ENCODE measurements around the gene ARHGAP44.

The ARHGAP44 gene

GRCh38 chr17:12961655-12962054, 172.4 kb downstream of the ARHGAP44 start:
- peaks cover 12 to 39% of the 10 kb centered on the region in 2 experiments; a peak in 2 of 3 replicates for H3K36me3 ChIP-seq (ENCODE audit: control insufficient read depth in 2 of 2, insufficient read depth in 1 of 2, low read length in 2 of 2)
- H3K4me3 ChIP-seq (ENCODE audit: low read depth, low read length), result no peak overlapping the region
- ChIA-PET POLR2A (no interaction called here), CTCF (interaction anchor here (0.6 kb wide), 1 partner anchor 222 kb away, joined by 4 read pairs; no protein-coding TSS in a partner anchor)
- no peak for TF ChIP-seq ZNF121 (tag by site-specific recombination; IDR thresholded peaks at IDR 0.05)
- TF ChIP-seq HIC1 (tag by site-specific recombination; IDR thresholded peaks at IDR 0.05), result no peak
- TF ChIP-seq ZNF362 (tag by site-specific recombination; IDR thresholded peaks at IDR 0.05), result no peak
- TF ChIP-seq ZNF571 (tag by site-specific recombination; IDR thresholded peaks at IDR 0.05), result no peak
- no peak for TF ChIP-seq KLF7 (tag by site-specific recombination; IDR thresholded peaks at IDR 0.05; ENCODE audit: borderline replicate concordance)
- no peak for TF ChIP-seq ZNF433 (tag by site-specific recombination; IDR thresholded peaks at IDR 0.05; ENCODE audit: low read depth)
- no peaks in the 10 kb centered on the region for H3K4me1 ChIP-seq (ENCODE audit: control insufficient read depth, insufficient read depth, low read length)
- no peak overlapping the region for H3K27ac ChIP-seq (ENCODE audit: extremely low read depth, low read depth, low read length)
- no peaks in the 10 kb centered on the region for H3K9me3 ChIP-seq (ENCODE audit: control insufficient read depth, insufficient read depth, low read depth, low read length)

GRCh38 chr17:12963505-12963904, 174.2 kb downstream of the ARHGAP44 start:
- no peak overlapping the region for H3K4me3 ChIP-seq (ENCODE audit: low read depth, low read length)
- no peak overlapping the region for H3K27ac ChIP-seq (ENCODE audit: extremely low read depth, low read depth, low read length)
- no peaks in the 10 kb centered on the region for H3K9me3 ChIP-seq (ENCODE audit: control insufficient read depth, insufficient read depth, low read depth, low read length)
- POLR2A ChIA-PET, result no interaction called here
- no peaks in the 10 kb centered on the region for H3K4me1 ChIP-seq (ENCODE audit: control insufficient read depth, insufficient read depth, low read length)
- CTCF ChIA-PET, result no interaction called here
- no peak for TF ChIP-seq ZNF133 (tag by site-specific recombination; IDR thresholded peaks at IDR 0.05)
- TF ChIP-seq ZNF549 (tag by site-specific recombination; IDR thresholded peaks at IDR 0.05), result no peak
- TF ChIP-seq ZNF530 (tag by site-specific recombination; IDR thresholded peaks at IDR 0.05; ENCODE audit: low read depth), result no peak
- TF ChIP-seq ZNF433 (tag by site-specific recombination; IDR thresholded peaks at IDR 0.05; ENCODE audit: low read depth), result no peak
- TF ChIP-seq REPIN1 (tag by site-specific recombination; IDR thresholded peaks at IDR 0.05; ENCODE audit: low read depth), result no peak
- TF ChIP-seq HIC1 (tag by site-specific recombination; IDR thresholded peaks at IDR 0.05), result no peak
- H3K36me3 ChIP-seq (ENCODE audit: control insufficient read depth in 2 of 2, insufficient read depth in 1 of 2, low read length in 2 of 2), result peaks cover 4 to 21% of the 10 kb centered on the region in 2 experiments; a peak in 2 of 3 replicates

GRCh38 chr17:12964162-12964561, 174.9 kb downstream of the ARHGAP44 start:
- H3K27ac ChIP-seq (ENCODE audit: extremely low read depth, low read depth, low read length), result no peak overlapping the region
- H3K36me3 ChIP-seq (ENCODE audit: control insufficient read depth in 2 of 2, insufficient read depth in 1 of 2, low read length in 2 of 2), result peaks cover 0 to 14% of the 10 kb centered on the region in 2 experiments; a peak in 2 of 3 replicates
- H3K4me1 ChIP-seq (ENCODE audit: control insufficient read depth, insufficient read depth, low read length), result no peaks in the 10 kb centered on the region
- H3K9me3 ChIP-seq (ENCODE audit: control insufficient read depth, insufficient read depth, low read depth, low read length), result no peaks in the 10 kb centered on the region
- H3K4me3 ChIP-seq (ENCODE audit: low read depth, low read length), result no peak overlapping the region
- POLR2A ChIA-PET, result no interaction called here
- CTCF ChIA-PET, result no interaction called here
- TF ChIP-seq TCF7L2 (IDR thresholded peaks at IDR 0.05; ENCODE audit: borderline replicate concordance, low read depth, low read length) (no peak), SP2 (tag by site-specific recombination; IDR thresholded peaks at IDR 0.05) (no peak), ZNF362 (tag by site-specific recombination; IDR thresholded peaks at IDR 0.05) (no peak), ZBTB48 (tag by site-specific recombination; IDR thresholded peaks at IDR 0.05) (no peak), PRDM1 (tag by site-specific recombination; IDR thresholded peaks at IDR 0.05) (no peak), ZNF548 (tag by site-specific recombination; IDR thresholded peaks at IDR 0.05) (no peak), ZNF639 (tag by site-specific recombination; IDR thresholded peaks at IDR 0.05) (no peak), ZNF19 (tag by site-specific recombination; IDR thresholded peaks at IDR 0.05; ENCODE audit: low read depth) (no peak), ZSCAN23 (tag by site-specific recombination; IDR thresholded peaks at IDR 0.05) (no peak), ZNF10 (tag by site-specific recombination; IDR thresholded peaks at IDR 0.05) (no peak), ZNF37A (tag by site-specific recombination; IDR thresholded peaks at IDR 0.05) (no peak), ZNF274 (IDR thresholded peaks at IDR 0.05; ENCODE audit: low read length) (no peak), ZNF274 (tag by site-specific recombination; IDR thresholded peaks at IDR 0.05; ENCODE audit: borderline replicate concordance) (no peak), SALL2 (tag by site-specific recombination; IDR thresholded peaks at IDR 0.05; ENCODE audit: borderline replicate concordance) (no peak), KLF8 (tag by site-specific recombination; IDR thresholded peaks at IDR 0.05) (no peak), ZNF530 (tag by site-specific recombination; IDR thresholded peaks at IDR 0.05; ENCODE audit: low read depth) (no peak), ZNF626 (tag by site-specific recombination; IDR thresholded peaks at IDR 0.05) (no peak)

All from HEK293 (cell line).